Adipocyte (in vitro differentiated cells): ENCODE data around the gene TXNRD3.

ENCODE experiments used
- DNase-seq: peaks from one replicate; pipeline ENCODE4 v3.0.0-alpha.2; 2015; ENCODE audit warnings: low read depth
- H3K27me3 ChIP-seq: replicated peaks from 2 replicates; pipeline ENCODE4 v1.7.0; 2013; ENCODE audit warnings: mild to moderate bottlenecking, low read length, moderate library complexity; ENCODE audit not compliant: control insufficient read depth, insufficient read depth
- H3K36me3 ChIP-seq: 2 replicates; pipeline ENCODE4 v1.7.0; 2013; ENCODE audit warnings: low read length, mild to moderate bottlenecking, moderate library complexity; ENCODE audit not compliant: control insufficient read depth, insufficient read depth, severe bottlenecking
- H3K4me1 ChIP-seq: 2 replicates; pipeline ENCODE4 v1.7.0; 2013; ENCODE audit warnings: mild to moderate bottlenecking, low read length, moderate library complexity; ENCODE audit not compliant: control insufficient read depth, insufficient read depth
- H3K4me3 ChIP-seq: 2 replicates; pipeline ENCODE4 v1.7.0; 2013; ENCODE audit warnings: mild to moderate bottlenecking, low read length, moderate library complexity
- H3K9ac ChIP-seq: 2 replicates; pipeline ENCODE4 v1.7.0; 2013; ENCODE audit warnings: mild to moderate bottlenecking, low read length, moderate library complexity
- H3K9me3 ChIP-seq: 2 replicates; pipeline ENCODE4 v1.7.0; 2013; ENCODE audit warnings: mild to moderate bottlenecking, low read length, moderate library complexity; ENCODE audit not compliant: control insufficient read depth

Gene TXNRD3

DNA sequence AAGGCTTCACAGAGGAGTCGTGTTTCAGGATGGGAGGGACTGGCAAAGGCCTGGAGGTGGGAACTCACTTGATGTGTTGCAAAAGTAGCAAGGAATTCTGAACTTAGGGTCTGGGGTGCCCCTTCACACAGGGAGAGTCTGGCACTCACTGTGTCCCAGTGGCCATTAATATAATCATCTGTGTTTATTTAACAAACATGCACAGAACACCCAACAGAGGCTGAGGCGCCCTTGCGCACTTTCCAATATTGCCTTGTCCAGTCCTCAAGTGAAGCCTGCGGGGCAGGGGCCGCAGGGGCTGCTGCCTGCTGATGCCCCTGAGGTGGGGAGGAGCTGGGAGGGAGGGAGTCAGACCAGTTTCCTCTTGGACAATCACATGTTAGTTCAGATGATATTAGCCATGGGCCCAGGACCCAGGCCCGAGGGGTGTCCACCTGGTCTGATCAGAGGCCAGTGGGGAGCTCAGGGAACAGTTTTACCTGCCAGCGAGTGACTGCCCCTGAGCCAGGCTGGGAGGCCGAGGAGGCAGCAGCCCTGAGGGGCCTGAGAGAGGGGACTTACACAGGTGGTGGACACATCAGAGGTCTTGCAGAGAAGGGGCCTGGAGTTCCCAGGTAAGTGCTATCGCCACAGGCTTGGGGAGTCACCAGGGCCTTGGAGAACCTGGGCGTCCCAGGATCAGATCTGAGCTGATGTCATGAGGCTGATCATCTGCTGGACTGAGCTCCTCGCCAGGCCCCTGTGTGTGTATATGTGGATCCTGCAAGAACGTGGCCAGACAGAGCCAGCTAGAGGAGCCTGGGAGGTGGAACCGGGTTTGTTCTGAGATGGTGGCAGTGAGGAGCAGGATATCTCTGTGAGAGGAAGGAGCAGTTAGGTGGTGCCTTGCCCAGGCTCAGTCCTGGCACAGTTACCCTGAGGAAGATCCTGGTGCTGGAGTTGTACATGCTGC, 13.8 kb upstream of the TXNRD3 start:
- H3K9me3 ChIP-seq, result peaks cover 7% of the 10 kb centered on the region
- DNase-seq, result no peak
- no peak overlapping the region for H3K4me3 ChIP-seq
- H3K27me3 ChIP-seq, result peaks cover 14% of the 10 kb centered on the region
- H3K4me1 ChIP-seq, result peaks cover 6% of the 10 kb centered on the region
- H3K36me3 ChIP-seq, result no peaks in the 10 kb centered on the region
- H3K9ac ChIP-seq, result no peak overlapping the region

DNA sequence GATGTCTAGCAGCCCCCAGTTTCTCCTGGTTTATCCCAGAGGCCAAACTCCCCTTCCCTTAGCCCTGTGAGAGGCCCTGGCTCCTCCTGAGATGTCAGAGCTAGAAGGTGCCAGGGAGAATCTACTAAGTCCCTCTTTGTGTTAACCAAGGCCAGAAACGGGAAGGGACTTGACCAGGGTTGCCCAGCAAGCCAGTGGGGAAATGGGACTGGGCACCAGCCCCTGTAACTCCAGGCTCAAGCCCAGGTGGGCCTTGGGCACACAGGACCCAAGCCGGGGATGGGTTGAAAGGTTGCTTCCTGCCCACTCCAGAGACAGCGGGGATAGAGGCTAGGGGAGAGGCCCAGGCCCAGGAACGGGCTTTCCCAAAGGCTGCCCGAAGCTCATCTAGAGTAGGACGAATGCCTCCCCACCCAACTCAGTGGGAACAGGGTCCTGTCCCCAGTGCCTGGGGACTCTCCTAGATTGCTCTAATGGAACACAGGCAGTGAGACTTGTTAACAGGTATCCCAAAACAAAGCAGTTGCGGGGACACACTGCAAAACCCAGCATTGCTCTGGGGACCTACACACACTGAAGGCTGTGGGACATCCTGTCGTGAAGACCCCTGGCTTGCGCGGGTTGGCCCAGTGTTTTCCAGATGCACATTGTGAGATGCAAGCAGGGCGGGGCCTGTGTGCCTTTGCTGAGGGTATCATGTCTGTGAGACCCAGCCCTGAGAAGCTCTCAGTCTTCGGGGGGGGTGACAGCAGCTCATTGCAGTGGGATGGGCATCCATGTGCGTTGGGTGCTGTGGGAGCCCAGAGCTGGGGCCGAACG, 12.9 kb upstream of the TXNRD3 start:
- H3K27me3 ChIP-seq, result peaks cover 20% of the 10 kb centered on the region
- H3K9me3 ChIP-seq, result no peaks in the 10 kb centered on the region
- no peak overlapping the region for H3K4me3 ChIP-seq
- H3K36me3 ChIP-seq, result no peaks in the 10 kb centered on the region
- H3K4me1 ChIP-seq, result peaks cover 6% of the 10 kb centered on the region
- H3K9ac ChIP-seq, result no peak overlapping the region
- no peak for DNase-seq

DNA sequence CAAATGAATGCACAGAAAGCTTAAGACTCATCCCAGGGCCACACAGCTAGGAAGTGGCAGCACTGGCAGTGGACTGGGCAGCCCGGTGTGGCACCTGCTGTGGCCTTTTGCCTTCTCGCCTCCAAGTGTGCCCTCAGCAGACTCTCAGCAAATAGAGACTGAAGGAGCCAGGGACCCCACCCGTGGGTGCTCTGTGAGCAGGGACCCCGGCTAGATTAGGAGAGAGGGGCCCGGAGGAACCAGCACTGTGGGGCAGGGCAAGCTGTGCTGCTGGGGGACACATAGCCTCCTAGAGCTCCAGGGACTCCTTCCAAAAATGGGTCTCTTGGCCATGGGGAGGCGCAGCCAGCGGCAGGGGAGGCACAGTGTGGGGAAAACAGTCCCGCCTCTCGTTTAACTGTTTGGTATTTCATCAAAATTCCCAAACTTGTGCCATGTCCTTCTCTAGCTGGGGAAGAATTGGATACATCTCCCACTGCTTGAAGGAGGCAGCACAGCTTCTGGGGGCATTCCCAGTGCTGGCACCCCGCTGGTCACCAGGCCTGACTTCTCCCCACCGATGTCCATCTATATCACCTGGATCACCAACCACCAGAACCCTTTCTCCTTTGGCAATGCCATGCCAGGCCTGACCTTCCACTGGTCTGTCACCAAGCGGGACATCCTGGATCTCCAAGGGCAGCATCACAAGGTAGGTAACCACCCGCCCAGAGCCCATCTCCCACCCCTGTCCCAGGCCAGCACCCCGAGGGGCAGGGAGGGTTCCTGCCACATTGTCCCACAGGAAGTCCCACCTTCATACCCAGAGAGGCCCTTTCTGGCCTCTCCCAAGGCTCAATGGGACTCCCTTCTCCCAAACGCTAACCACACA, 12.0 kb upstream of the TXNRD3 start:
- no peak for DNase-seq
- Histone ChIP-seq H3K36me3 (no peaks in the 10 kb centered on the region), H3K27me3 (peaks cover 30% of the 10 kb centered on the region), H3K9me3 (no peaks in the 10 kb centered on the region), H3K9ac (no peak overlapping the region), H3K4me3 (no peak overlapping the region), H3K4me1 (peaks cover 6% of the 10 kb centered on the region)

DNA sequence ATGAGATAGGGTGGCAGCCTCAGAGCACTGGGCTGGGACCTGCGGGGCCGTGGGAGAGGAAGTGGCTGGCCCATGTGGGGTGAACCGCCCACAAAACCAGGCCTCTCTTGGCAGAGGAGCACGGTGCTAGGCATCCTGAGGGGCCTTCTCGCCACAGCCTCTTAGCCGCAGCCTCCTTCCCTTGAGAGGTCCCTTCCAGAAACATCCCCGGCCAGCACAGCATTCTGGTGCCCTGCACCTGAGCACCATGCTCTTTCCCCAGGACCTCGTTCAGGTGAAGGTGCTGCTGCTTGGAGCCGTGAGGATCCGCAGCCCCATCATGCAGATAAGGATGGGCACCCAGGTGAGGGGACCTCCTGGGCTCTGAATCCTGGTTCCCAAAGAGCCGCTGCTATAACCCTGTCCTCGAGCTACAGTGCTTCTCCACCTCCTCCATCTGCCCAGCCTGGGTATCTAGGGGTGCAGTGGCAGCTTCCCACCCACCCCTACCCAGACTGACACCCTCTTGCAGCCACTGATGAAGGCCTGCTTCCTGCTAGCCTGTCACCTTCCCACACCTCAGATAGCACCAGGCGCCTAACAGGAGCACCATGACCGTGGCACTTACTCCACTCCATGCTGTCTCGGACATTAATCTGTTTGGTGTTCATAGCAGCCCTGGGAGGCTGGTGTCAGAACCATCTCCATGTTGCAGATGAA, 11.2 kb upstream of the TXNRD3 start:
- Histone ChIP-seq H3K27me3 (peaks cover 38% of the 10 kb centered on the region), H3K9me3 (peaks cover 4% of the 10 kb centered on the region), H3K4me1 (peaks cover 6% of the 10 kb centered on the region), H3K4me3 (no peak overlapping the region), H3K9ac (no peak overlapping the region), H3K36me3 (no peaks in the 10 kb centered on the region)
- DNase-seq, result no peak

DNA sequence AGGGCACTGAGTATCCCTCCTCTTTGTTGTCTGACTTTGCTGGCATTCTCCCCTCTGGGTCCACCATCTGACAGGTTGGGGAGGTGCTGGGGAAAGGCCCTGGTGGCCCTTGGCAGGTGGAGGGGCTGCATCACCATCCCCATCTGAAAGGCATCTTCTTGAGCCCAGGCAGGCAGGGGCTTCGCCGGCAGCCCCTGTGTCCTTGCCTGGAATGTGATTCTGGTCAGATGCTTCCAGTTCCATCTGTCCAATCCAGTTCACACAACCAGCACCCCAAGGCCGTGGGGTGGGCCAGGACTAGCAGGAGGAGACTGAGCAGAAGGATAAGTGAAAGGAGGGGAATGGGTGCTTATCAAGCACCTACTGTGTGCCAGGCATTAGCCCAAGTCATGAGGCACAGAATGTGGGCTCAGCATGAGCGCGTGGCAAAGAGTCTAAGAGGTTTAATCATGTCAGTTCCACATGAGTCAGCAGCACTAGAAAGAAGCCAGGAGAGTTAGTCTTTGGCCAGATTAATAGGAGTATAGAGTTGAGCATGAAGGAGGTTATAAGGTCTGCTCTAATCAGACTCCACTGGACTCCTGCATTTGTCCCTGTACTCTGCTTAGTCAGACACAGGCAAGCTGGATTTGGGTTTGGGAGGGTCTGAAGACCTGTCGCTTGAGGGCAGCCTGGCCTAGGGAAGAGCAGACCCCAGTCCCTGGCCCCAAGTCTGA, 10.5 kb upstream of the TXNRD3 start:
- H3K4me1 ChIP-seq, result peaks cover 6% of the 10 kb centered on the region
- H3K4me3 ChIP-seq, result no peak overlapping the region
- H3K27me3 ChIP-seq, result peaks cover 44% of the 10 kb centered on the region
- peaks cover 8% of the 10 kb centered on the region for H3K9me3 ChIP-seq
- no peak overlapping the region for H3K9ac ChIP-seq
- DNase-seq, result no peak
- H3K36me3 ChIP-seq, result no peaks in the 10 kb centered on the region

DNA sequence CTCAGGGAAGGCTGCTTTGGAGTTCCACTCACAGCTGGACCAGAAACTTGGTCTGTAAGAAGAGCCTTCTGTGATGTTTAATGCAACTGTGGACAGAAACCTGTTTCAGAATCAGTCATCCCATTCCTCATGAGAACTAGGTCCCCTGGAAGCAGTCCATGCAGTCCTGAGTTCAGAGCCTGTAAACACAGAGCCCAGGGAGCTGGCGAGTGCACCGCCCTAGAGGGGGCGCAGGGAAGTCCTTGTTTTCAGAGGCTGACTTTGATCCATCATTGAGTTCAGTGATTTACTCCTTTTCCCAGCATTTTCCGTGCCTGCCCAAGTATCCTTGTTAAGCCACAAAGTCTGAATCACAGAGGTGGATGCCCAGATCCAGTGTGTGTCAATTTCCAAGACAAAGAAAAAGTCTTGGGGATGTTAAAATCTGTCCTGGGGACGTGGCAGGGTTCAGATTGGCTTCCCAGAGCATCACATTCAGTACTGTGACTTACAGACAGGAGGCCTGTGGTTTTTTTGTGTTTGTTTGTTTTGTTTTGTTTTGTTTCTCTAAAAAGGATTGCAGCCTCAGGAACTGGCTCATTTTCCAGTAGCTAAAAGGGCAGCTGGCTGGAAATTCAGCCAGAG, 9.8 kb upstream of the TXNRD3 start:
- peak; percentile 40 for DNase-seq
- peaks cover 51% of the 10 kb centered on the region for H3K27me3 ChIP-seq
- H3K9ac ChIP-seq, result no peak overlapping the region
- H3K9me3 ChIP-seq, result peaks cover 8% of the 10 kb centered on the region
- no peaks in the 10 kb centered on the region for H3K36me3 ChIP-seq
- no peak overlapping the region for H3K4me3 ChIP-seq
- peaks cover 6% of the 10 kb centered on the region for H3K4me1 ChIP-seq

DNA sequence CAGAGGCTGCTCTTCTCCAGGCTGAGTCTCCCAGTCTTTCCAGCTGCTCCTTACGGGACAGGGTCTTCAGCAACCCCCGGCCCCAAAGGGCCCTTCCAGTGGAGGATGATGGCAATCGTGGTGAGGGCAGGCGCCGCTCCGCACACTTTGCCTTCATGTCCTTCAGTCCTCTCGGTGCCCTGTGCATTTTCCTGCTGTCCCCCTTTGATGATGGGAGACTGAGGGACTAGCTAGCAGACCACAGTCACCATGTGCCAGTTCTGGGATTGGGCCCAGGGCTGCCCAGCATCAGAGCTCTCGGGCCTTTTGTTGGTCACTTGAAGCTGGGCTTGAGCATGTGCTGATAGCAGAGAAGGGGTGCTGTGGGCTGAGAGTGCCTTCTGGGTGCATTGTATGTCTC, 8.8 kb upstream of the TXNRD3 start:
- Histone ChIP-seq H3K36me3 (no peaks in the 10 kb centered on the region), H3K4me1 (peaks cover 6% of the 10 kb centered on the region), H3K9me3 (peaks cover 8% of the 10 kb centered on the region), H3K4me3 (no peak overlapping the region), H3K27me3 (peaks cover 50% of the 10 kb centered on the region), H3K9ac (no peak overlapping the region)
- DNase-seq, result no peak

DNA sequence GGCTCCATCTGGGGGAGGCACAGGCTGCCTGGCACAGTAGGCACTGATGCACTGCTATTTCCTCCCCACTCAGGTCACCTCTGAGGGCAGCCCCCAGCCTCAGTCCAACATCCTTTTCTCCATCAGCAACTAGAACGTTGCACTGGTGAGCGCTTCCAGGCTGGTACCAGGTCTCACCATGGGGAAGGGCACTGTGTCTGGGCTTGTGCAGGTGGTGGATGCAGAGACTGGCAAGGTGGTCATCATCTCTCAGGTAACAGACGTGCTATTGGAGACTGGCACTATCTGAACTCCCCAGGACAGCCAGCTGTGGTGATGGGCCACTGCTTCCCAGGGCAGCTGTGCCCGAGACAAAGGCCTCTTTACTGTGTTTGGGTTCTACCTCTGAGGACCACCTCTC, 8.3 kb upstream of the TXNRD3 start:
- peaks cover 51% of the 10 kb centered on the region for H3K27me3 ChIP-seq
- H3K4me3 ChIP-seq, result no peak overlapping the region
- no peak overlapping the region for H3K9ac ChIP-seq

DNA sequence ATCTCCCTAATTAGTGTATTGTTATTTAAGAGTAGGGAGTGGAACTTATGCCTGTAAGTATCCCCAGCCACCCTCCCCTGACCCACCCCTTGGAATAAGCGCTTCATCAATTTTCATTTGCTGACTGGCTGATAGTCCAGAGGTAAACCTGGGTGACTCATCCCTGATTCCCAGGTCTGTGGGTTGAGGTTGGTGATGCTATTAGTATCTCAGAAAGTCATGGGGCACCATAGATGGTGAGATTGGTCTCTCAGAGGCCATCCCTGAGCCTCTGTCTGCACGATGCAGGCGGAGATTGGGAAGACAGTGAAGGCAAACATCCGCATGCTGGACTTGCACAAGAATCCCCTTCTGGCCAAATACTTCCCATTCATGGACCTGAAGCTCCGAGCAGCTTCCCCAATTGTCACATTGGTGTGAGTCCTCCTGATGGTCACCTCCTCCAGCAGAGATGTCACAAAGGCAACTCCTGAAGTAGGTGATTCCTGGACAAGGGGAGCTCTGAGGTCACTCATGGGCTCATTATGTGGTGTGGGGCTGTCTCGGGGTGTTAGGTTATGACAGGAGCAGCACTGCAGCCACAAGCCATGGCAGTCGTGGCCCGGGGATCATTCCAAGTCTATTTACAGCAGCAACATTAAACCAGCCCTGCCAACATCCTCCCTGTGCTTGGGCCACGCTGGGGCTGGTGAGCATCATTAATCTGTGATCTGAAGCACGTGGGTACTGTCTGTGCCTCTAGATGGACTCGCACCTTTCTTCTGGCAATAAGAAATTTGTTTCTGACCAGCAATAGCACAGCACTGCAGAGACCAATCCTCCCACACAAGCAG, 6.8 kb upstream of the TXNRD3 start:
- Histone ChIP-seq H3K27me3 (peaks cover 60% of the 10 kb centered on the region), H3K9ac (no peak overlapping the region), H3K9me3 (peaks cover 10% of the 10 kb centered on the region), H3K4me3 (no peak overlapping the region), H3K4me1 (peaks cover 6% of the 10 kb centered on the region), H3K36me3 (no peaks in the 10 kb centered on the region)
- no peak for DNase-seq

More for the DNA sequence above, 8.3 kb upstream of the TXNRD3 start:
- H3K36me3 ChIP-seq, result no peaks in the 10 kb centered on the region
- DNase-seq, result no peak
- H3K4me1 ChIP-seq, result peaks cover 6% of the 10 kb centered on the region
- H3K9me3 ChIP-seq, result peaks cover 10% of the 10 kb centered on the region
